Testis (tissue), 3 donors: ENCODE data around the gene THRB. TPM values are rescaled to one million over a fixed set of nuclear protein-coding genes. Genes with fewer than 3 reads are reported as not detected.

Source experiments
- DNase-seq: peaks from one replicate; pipeline ENCODE4 v3.0.0-alpha.2; 2019
- H3K27ac ChIP-seq, 2 donors: fragments of 200-600 bp; sonication (generic); one replicate each; pipeline ENCODE4 v1.5.1; 2019
- H3K27me3 ChIP-seq: fragments of 200-600 bp; sonication (generic); one replicate; pipeline ENCODE4 v1.5.1; 2019
- H3K36me3 ChIP-seq: fragments of 200-600 bp; sonication (generic); one replicate; pipeline ENCODE4 v1.5.1; 2017; ENCODE audit warnings: low read depth; ENCODE audit errors: missing control alignments
- H3K4me1 ChIP-seq: fragments of 200-600 bp; sonication (generic); one replicate; pipeline ENCODE4 v1.5.1; 2019
- H3K4me3 ChIP-seq, 2 donors: fragments of 200-600 bp; sonication (generic); one replicate each; pipeline ENCODE4 v1.5.1; 2017 to 2019
- H3K9me3 ChIP-seq: fragments of 200-600 bp; sonication (generic); one replicate; pipeline ENCODE4 v1.5.1; 2017
- CTCF ChIP-seq, 3 experiments: fragments of 450-650 bp in 2 of 3; fragments of 200-600 bp in 1 of 3; sonication (generic) in 1 of 3; IDR thresholded peaks; one replicate each; pipeline ENCODE4 v1.5.1; 2016 to 2019; ENCODE audit warnings: antibody characterized with exemption in 3 of 3, mild to moderate bottlenecking in 2 of 3, moderate library complexity in 1 of 3
- POLR2A ChIP-seq: fragments of 450-650 bp; IDR thresholded peaks from one replicate; pipeline ENCODE4 v1.6.1; 2017; ENCODE audit warnings: antibody characterized with exemption, mild to moderate bottlenecking, moderate library complexity
- WGBS, 2 donors: methylation state at CpG; one replicate each; pipeline ENCODE4 v1.1.5; 2018; 5-methylcytosine and 5-hydroxymethylcytosine counted together
- intact Hi-C: fragments of 100-400 bp; cut with DNase I; formaldehyde crosslinking; loops from one replicate; pipeline ENCODE4 v1.15.1; 2023; ENCODE audit warnings: low total_unique reads
- polyA plus RNA-seq: library from polyadenylated mRNA; stranded (reverse); fragments of 350-450 nt; fragmentation: Illumina TruSeq; extraction: RNeasy Lipid Tissue Mini Kit (QIAGEN cat#74804); gene quantifications from one replicate; pipeline ENCODE4 v1.2.3, GENCODE V29; 2014; ENCODE audit warnings: low read depth, low replicate concordance; ENCODE audit not compliant: insufficient read depth
- total RNA-seq, 2 donors: library from RNA; depleted of rRNA; stranded (reverse); fragments of >200 nt; gene quantifications; one replicate each; pipeline ENCODE4 v1.2.3, GENCODE V29; 2016

The THRB gene
- total and polyA plus RNA-seq, 3 donors from 2014 or later: 1.3 to 2.0 (median 1.4) TPM

- Histone ChIP-seq H3K9me3 (no peaks in the 10 kb centered on the region), H3K27ac (no peak overlapping the region), H3K4me1 (no peaks in the 10 kb centered on the region), H3K36me3 (no peaks in the 10 kb centered on the region), H3K4me3 (no peak overlapping the region), H3K27me3 (no peaks in the 10 kb centered on the region)
- TF ChIP-seq CTCF (IDR thresholded peaks at IDR 0.05): no peak
- no peak for TF ChIP-seq POLR2A
- no peak for DNase-seq
- intact Hi-C loops: no loop called here
Observed at GRCh38 chr3:24360957-24361356, 133.7 kb downstream of the THRB start.

DNA sequence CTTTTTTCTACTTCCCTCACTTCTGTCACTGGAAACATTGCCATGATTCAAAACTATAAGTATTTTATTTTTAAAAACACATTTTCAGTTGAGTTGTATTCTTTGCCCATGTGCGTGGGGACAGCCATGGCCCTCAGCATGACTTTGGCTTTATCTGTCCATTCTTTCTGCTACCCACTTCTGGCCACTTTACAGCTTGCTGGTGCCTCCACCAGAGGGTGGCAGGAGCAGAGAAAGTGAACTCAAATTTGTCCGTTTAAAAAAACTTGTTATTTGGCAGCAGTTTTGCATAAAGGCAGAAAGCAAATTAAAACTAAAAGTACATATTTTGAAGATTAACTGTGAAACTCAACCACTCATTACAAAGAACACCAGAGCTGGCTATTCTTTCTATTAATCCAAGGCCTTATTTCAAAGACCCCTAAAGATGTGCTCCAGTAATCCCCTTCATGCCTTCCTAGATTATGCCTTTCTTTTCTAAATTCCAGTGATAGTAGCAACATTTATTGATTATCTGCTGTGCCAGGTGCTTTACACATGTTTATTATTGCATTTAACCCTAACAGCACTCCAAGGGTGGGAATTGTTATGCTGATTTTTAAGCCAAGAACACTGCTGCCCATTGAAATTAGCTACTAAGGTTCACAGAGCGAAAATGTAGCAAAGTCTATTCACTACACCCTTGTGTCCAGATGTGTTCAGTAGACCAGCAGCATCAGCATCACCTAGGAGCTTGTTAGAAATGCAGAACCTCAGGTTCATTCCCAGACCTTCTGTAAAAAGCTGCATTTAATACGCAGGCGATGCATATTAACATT lies 134.8 kb downstream of the THRB start:
- H3K36me3 ChIP-seq: no peaks in the 10 kb centered on the region
- no peaks in the 10 kb centered on the region for H3K9me3 ChIP-seq
- H3K27me3 ChIP-seq: no peaks in the 10 kb centered on the region
- DNase-seq: no peak
- H3K27ac ChIP-seq: no peak overlapping the region
- no peaks in the 10 kb centered on the region for H3K4me1 ChIP-seq
- TF ChIP-seq CTCF (IDR thresholded peaks at IDR 0.05) (no peak), POLR2A (no peak)
- 80% methylated on average over 5 of the region's 5 CpGs for WGBS, 2 donors
- intact Hi-C loops: no loop called here
- no peak overlapping the region for H3K4me3 ChIP-seq

- Histone ChIP-seq H3K4me1 (no peaks in the 10 kb centered on the region), H3K4me3 (no peak overlapping the region), H3K36me3 (no peaks in the 10 kb centered on the region), H3K27ac (no peak overlapping the region), H3K9me3 (no peaks in the 10 kb centered on the region), H3K27me3 (no peaks in the 10 kb centered on the region)
- no peak for DNase-seq
- TF ChIP-seq POLR2A: no peak
- TF ChIP-seq CTCF (IDR thresholded peaks at IDR 0.05): no peak
- 85 to 90% methylated on average over 1 of the region's 1 CpG for WGBS, 2 donors
- intact Hi-C loops: no loop called here
Observed at GRCh38 chr3:24359102-24359501, 135.5 kb downstream of the THRB start.

- intact Hi-C loops: no loop called here
- WGBS, 2 donors: 93% methylated on average over 6 of the region's 6 CpGs
- no peak for DNase-seq
- no peak overlapping the region for H3K27ac ChIP-seq
- no peaks in the 10 kb centered on the region for H3K36me3 ChIP-seq
- no peaks in the 10 kb centered on the region for H3K4me1 ChIP-seq
- H3K9me3 ChIP-seq: no peaks in the 10 kb centered on the region
- H3K27me3 ChIP-seq: no peaks in the 10 kb centered on the region
- no peak overlapping the region for H3K4me3 ChIP-seq
- no peak for TF ChIP-seq CTCF (IDR thresholded peaks at IDR 0.05)
- TF ChIP-seq POLR2A: no peak
Observed at GRCh38 chr3:24357635-24358034, 137.0 kb downstream of the THRB start.

GRCh38 chr3:24355806-24356205 lies 138.8 kb downstream of the THRB start:
- Histone ChIP-seq H3K36me3 (no peaks in the 10 kb centered on the region), H3K4me1 (no peaks in the 10 kb centered on the region), H3K4me3 (no peak overlapping the region), H3K27me3 (no peaks in the 10 kb centered on the region), H3K27ac (no peak overlapping the region), H3K9me3 (no peaks in the 10 kb centered on the region)
- no peak for TF ChIP-seq POLR2A
- TF ChIP-seq CTCF (IDR thresholded peaks at IDR 0.05): no peak
- intact Hi-C loops: no loop called here
- DNase-seq: no peak
